ENCODE measurements around the gene RUBCN.

DNA sequence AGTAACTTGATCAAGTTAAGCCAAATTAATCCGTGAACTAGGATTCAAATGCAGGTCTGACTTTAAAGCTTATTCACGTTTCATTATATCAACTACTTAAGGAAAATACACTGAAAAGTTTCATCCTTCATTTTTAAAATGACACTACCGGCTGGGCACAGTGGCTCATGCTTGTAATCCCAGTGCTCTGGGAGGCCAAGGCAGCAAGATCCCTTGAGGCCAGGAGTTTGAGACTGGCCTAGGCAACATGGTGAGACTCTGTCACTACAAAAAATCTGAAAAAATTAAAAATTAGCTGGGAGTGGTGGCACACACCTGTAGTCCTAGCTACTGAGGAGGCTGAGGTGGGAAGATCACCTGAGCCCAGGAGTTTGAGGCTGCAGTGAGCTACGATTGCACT is 3.7 kb downstream of the RUBCN start:
- no peak for TF ChIP-seq EZH2 (IDR thresholded peaks at IDR 0.05; ENCODE audit: low read length)
- TF ChIP-seq, protein P1, sequence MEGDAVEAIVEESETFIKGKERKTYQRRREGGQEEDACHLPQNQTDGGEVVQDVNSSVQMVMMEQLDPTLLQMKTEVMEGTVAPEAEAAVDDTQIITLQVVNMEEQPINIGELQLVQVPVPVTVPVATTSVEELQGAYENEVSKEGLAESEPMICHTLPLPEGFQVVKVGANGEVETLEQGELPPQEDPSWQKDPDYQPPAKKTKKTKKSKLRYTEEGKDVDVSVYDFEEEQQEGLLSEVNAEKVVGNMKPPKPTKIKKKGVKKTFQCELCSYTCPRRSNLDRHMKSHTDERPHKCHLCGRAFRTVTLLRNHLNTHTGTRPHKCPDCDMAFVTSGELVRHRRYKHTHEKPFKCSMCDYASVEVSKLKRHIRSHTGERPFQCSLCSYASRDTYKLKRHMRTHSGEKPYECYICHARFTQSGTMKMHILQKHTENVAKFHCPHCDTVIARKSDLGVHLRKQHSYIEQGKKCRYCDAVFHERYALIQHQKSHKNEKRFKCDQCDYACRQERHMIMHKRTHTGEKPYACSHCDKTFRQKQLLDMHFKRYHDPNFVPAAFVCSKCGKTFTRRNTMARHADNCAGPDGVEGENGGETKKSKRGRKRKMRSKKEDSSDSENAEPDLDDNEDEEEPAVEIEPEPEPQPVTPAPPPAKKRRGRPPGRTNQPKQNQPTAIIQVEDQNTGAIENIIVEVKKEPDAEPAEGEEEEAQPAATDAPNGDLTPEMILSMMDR (optimal IDR thresholded peaks at IDR 0.05 in 1 of 3, IDR thresholded peaks at IDR 0.05 in 1 of 3, conservative IDR thresholded peaks at IDR 0.05 in 1 of 3; ENCODE audit: extremely low read depth in 1 of 3, insufficient read depth in 2 of 3, low read length in 3 of 3), result no peak
